Heart right ventricle (tissue), 16 donors: ENCODE measurements around the gene SLC22A4. TPM values are rescaled to one million over a fixed set of nuclear protein-coding genes. Genes with fewer than 3 reads are reported as not detected.

ENCODE experiments used
- ATAC-seq, 8 donors: fragments of 200-7000 bp; cut with Tn5 transposase; one replicate each; pipeline ENCODE4 v1.9.1; 2020; ENCODE audit warnings: mild to moderate bottlenecking in 8 of 8, moderate library complexity in 8 of 8, moderate number of reproducible peaks in 1 of 8
- DNase-seq, 2 donors: peaks; one replicate each; pipeline ENCODE4 v3.0.0-alpha.2; 2020
- H3K27ac ChIP-seq, 10 donors: fragments of 200-600 bp; sonication (generic) in 2 of 10; one replicate each; pipeline versions ENCODE4 v1.5.0 to v1.8.0; 2020 to 2022; ENCODE audit warnings: mild to moderate bottlenecking in 3 of 10
- H3K27me3 ChIP-seq, 7 donors: fragments of 200-600 bp; one replicate each; pipeline ENCODE4 v1.8.0; 2021 to 2022; ENCODE audit warnings: mild to moderate bottlenecking in 2 of 7
- H3K36me3 ChIP-seq, 9 donors: fragments of 200-600 bp; sonication (generic) in 1 of 9; one replicate each; pipeline versions ENCODE4 v1.5.0 to v1.8.0; 2020 to 2022; ENCODE audit warnings: mild to moderate bottlenecking in 2 of 9
- H3K4me1 ChIP-seq, 9 donors: fragments of 200-600 bp; sonication (generic) in 1 of 9; one replicate each; pipeline versions ENCODE4 v1.5.0 to v1.8.0; 2020 to 2022; ENCODE audit warnings: mild to moderate bottlenecking in 4 of 9
- H3K4me3 ChIP-seq, 10 donors: fragments of 200-600 bp; sonication (generic) in 2 of 10; one replicate each; pipeline versions ENCODE4 v1.5.0 to v1.8.0; 2020 to 2022; ENCODE audit warnings: mild to moderate bottlenecking in 7 of 10, moderate library complexity in 2 of 10
- H3K9me3 ChIP-seq, 11 donors: fragments of 200-600 bp in 10 of 11; sonication (generic) in 2 of 11; one replicate each; pipeline versions ENCODE4 v1.5.0 to v1.8.0; 2013 to 2022; ENCODE audit warnings: mild to moderate bottlenecking in 2 of 11, control low read depth in 1 of 11, moderate library complexity in 1 of 11
- WGBS, 2 donors: extraction: QIAGEN DNeasy Blood & Tissue Kit; methylation state at CpG; one replicate each; pipeline ENCODE4 v1.1.7; 2013; ENCODE audit warnings: inconsistent platforms in 1 of 2; 5-methylcytosine and 5-hydroxymethylcytosine counted together
- intact Hi-C, 10 donors: fragments of 100-400 bp; cut with DNase I; formaldehyde crosslinking; loops; one replicate each; pipeline versions ENCODE4 v1.11.1 to v1.14.2; 2022
- polyA plus RNA-seq, 2 donors: library from polyadenylated mRNA; stranded (reverse); fragments of 200-250 nt; gene quantifications; one replicate each; pipeline ENCODE4 v1.2.3, GENCODE V29; 2013
- total RNA-seq, 10 donors: library from RNA; stranded (reverse); fragmentation: NEBNext Ultra II Directional in 3 of 10; extraction: Animal tissue kit (Norgen Biotek cat#: 25700) in 3 of 10; gene quantifications; one replicate each; pipeline versions ENCODE4 v1.2.1 to v1.2.4, GENCODE V29; 2021 to 2023
- TF ChIP-seq, protein P1 (sequence below), 9 donors: fragments of 200-600 bp; sonication (generic) in 2 of 9; IDR thresholded peaks; one replicate each; pipeline versions ENCODE4 v1.5.0 to v1.8.0; 2021 to 2022; ENCODE audit warnings: antibody characterized with exemption in 9 of 9, mild to moderate bottlenecking in 5 of 9, moderate library complexity in 1 of 9
- donor health status: Arrhythmogenic right ventricular cardiomyopathy.
- donor health status: ischemic (EF 13 %, LVEDD 7.1; RV severe dilation, severe dysfunction).
- donor health status: healthy with polysubstance abuse.
- donor health status: DM: no; HTN: yes; CAD: no.
- donor health status: DM: no; HTN: no; CAD: no.
- donor health status: ischemic (EF 25% LVEDD 6.9; RV normal size, moderate dysfunction).
- donor health status: ischemic (EF 25% LVEDD 5.7; RV mildly dilated, moderate dysfunction).
- donor health status: healthy.
- donor health status: DM: yes; HTN: yes; CAD: no.
- donor health status: Ischemic cardiomyopathy.
- donor health status: ischemic (EF 35%, LVEDD 5.7; RV mildly dilated, moderate dysfunction).
- donor health status: nonischemic (EF 11% LVEDD 7.7; RV severe dilation, severe dysfunction).
- donor health status: DM: yes; HTN: yes; CAD: no.
- donor health status: PGD.
- donor health status: ischemic (EF 29% LVEDD 5.4; RV normal size, mild dysfunction).
- donor health status: nonischemic (EF 23%, LVEDD 6.1; RV moderate dilation, normal function).

The SLC22A4 gene
- total and polyA plus RNA-seq, 12 donors: 0.39 to 9.0 (median 2.1) TPM

- peak; percentile 87 to 93 for DNase-seq
- Histone ChIP-seq H3K27ac (peak overlapping the region; percentile 83 to 100 (median 98)), H3K4me1 (peaks cover 5 to 39% (median 35%) of the 10 kb centered on the region in 9 donors), H3K9me3 (no peaks in the 10 kb centered on the region), H3K27me3 (no peaks in the 10 kb centered on the region), H3K4me3 (peak overlapping the region; percentile 18 to 83 (median 70)), H3K36me3 (no peaks in the 10 kb centered on the region)
- intact Hi-C loops: loop anchor here in 7 of 10 donors (2.0 to 10.0 kb wide), 6 partner anchors 66 to 201 kb away; partner anchors contain the start of genes IRF1 (in 5 of the 7), P4HA2 (in 2 of the 7) and SLC22A5 (in 2 of the 7)
- TF ChIP-seq, protein P1, sequence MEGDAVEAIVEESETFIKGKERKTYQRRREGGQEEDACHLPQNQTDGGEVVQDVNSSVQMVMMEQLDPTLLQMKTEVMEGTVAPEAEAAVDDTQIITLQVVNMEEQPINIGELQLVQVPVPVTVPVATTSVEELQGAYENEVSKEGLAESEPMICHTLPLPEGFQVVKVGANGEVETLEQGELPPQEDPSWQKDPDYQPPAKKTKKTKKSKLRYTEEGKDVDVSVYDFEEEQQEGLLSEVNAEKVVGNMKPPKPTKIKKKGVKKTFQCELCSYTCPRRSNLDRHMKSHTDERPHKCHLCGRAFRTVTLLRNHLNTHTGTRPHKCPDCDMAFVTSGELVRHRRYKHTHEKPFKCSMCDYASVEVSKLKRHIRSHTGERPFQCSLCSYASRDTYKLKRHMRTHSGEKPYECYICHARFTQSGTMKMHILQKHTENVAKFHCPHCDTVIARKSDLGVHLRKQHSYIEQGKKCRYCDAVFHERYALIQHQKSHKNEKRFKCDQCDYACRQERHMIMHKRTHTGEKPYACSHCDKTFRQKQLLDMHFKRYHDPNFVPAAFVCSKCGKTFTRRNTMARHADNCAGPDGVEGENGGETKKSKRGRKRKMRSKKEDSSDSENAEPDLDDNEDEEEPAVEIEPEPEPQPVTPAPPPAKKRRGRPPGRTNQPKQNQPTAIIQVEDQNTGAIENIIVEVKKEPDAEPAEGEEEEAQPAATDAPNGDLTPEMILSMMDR (IDR thresholded peaks at IDR 0.05): peak in 3 of 9 donors; percentile 33 to 40 (median 40)
- ATAC-seq: peak; percentile 78 to 87 (median 84)
- 0 to 1% methylated on average over 45 to 50 of the region's 50 CpGs for WGBS, 2 donors
Measured at GRCh38 chr5:132293066-132293991, 865 bp upstream of the SLC22A4 start.

DNA sequence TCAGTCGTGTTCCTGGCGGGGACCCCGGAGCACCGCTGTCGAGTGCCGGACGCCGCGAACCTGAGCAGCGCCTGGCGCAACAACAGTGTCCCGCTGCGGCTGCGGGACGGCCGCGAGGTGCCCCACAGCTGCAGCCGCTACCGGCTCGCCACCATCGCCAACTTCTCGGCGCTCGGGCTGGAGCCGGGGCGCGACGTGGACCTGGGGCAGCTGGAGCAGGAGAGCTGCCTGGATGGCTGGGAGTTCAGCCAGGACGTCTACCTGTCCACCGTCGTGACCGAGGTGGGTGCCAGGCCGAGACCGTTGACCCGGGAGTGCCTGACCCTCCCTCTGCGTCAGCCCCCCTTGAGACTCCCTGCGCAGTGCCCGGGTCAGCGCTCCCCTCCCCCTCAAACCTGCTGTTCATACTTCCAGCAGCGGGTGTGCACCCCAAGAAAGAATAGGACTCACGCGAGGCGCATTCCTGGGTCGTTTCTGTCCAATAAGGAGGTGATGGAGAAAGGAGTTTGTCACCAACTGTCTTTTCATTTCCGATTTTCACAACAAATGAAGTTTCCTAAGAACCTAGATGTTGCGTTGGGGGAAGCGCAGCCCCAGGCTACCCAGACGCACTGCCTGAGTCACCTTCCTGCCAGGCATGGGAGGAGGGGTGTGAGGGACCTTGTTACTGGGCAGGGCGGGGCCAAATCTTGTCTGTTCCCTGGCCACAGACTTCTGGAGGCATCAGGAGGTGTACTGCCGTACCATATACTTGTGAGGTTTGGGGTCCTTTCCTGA is 722 bp downstream of the SLC22A4 start:
- peak overlapping the region; percentile 83 to 100 (median 98) for H3K27ac ChIP-seq
- no peaks in the 10 kb centered on the region for H3K27me3 ChIP-seq
- WGBS, 2 donors: 9 to 11% methylated on average over 50 of the region's 50 CpGs
- H3K36me3 ChIP-seq: no peaks in the 10 kb centered on the region
- no peaks in the 10 kb centered on the region for H3K9me3 ChIP-seq
- H3K4me1 ChIP-seq: peaks cover 5 to 39% (median 35%) of the 10 kb centered on the region in 9 donors
- TF ChIP-seq, protein P1 (IDR thresholded peaks at IDR 0.05): no peak
- peak in 5 of 8 donors; percentile 2 to 30 (median 9) for ATAC-seq
- H3K4me3 ChIP-seq: peak overlapping the region; percentile 18 to 83 (median 70)
- intact Hi-C loops: loop anchor here in 7 of 10 donors (5.0 to 10.0 kb wide), 5 partner anchors 67 to 200 kb away; partner anchors contain the start of genes IRF1 (in 5 of the 7), P4HA2 (in 2 of the 7) and SLC22A5 (in 1 of the 7)
- DNase-seq: peak; percentile 36 to 53

GRCh38 chr5:132295505-132296411 is 1.6 kb downstream of the SLC22A4 start:
- TF ChIP-seq, protein P1 (IDR thresholded peaks at IDR 0.05): no peak
- Histone ChIP-seq H3K4me3 (peak overlapping the region in 8 of 10 donors; percentile 63 to 83 (median 71)), H3K36me3 (no peaks in the 10 kb centered on the region), H3K27me3 (no peaks in the 10 kb centered on the region), H3K9me3 (no peaks in the 10 kb centered on the region), H3K27ac (peak overlapping the region in 7 of 10 donors; percentile 12 to 100 (median 98)), H3K4me1 (peaks cover 6 to 43% (median 40%) of the 10 kb centered on the region in 9 donors)
- intact Hi-C loops: loop anchor here in 5 of 10 donors (5.0 to 10.0 kb wide), 2 partner anchors 67 to 199 kb away; partner anchors contain the start of gene IRF1 (in 5 of the 5)
- DNase-seq (no peak), ATAC-seq (no peak)
- WGBS, 2 donors: 89 to 93% methylated on average over 8 of the region's 8 CpGs
